HG02623 (cell line): ENCODE measurements around the gene OR10P1.
"Not testable (repeated sequence)": the region's sequence is repeated elsewhere in the genome, so short reads cannot be mapped to it uniquely, and the experiment has no call there.

ENCODE experiments used
- ATAC-seq: cut with Tn5 transposase; IDR thresholded peaks from one replicate; pipeline ENCODE4 v1.9.1; 2021; ENCODE audit warnings: moderate library complexity; ENCODE audit not compliant: unreplicated experiment

Gene OR10P1

GRCh38 chr12:55650620-55651298 is 14.1 kb downstream of the OR10P1 start:
- not testable (repeated sequence) for ATAC-seq

- no peak for ATAC-seq
These were observed 14.6 kb downstream of the OR10P1 start for GRCh38 chr12:55651299-55651683.

- ATAC-seq = no peak
These were observed 15.7 kb downstream of the OR10P1 start for GRCh38 chr12:55652352-55652751.

GRCh38 chr12:55653031-55653430 is 16.3 kb downstream of the OR10P1 start:
- ATAC-seq = no peak

- ATAC-seq = no peak
These were observed 18.0 kb downstream of the OR10P1 start for GRCh38 chr12:55654511-55655214.

- no peak for ATAC-seq
These were observed 20.5 kb downstream of the OR10P1 start for GRCh38 chr12:55657212-55657611.

- ATAC-seq = no peak
These were observed 21.5 kb downstream of the OR10P1 start for GRCh38 chr12:55658212-55658611.

- no peak for ATAC-seq
These were observed 22.1 kb downstream of the OR10P1 start for GRCh38 chr12:55658635-55659391.

GRCh38 chr12:55659486-55660385 is 23.0 kb downstream of the OR10P1 start:
- ATAC-seq = no peak

- ATAC-seq = no peak
These were observed 26.7 kb downstream of the OR10P1 start for GRCh38 chr12:55663391-55663790.

- no peak for ATAC-seq
These were observed 28.1 kb downstream of the OR10P1 start for GRCh38 chr12:55664826-55665225.

- no peak for ATAC-seq
These were observed 29.8 kb downstream of the OR10P1 start for GRCh38 chr12:55666508-55666907.

- ATAC-seq = no peak
These were observed 33.6 kb downstream of the OR10P1 start for GRCh38 chr12:55670276-55670675.

GRCh38 chr12:55671746-55672145 is 35.1 kb downstream of the OR10P1 start:
- ATAC-seq = no peak

GRCh38 chr12:55673638-55674037 is 36.9 kb downstream of the OR10P1 start:
- ATAC-seq = peak; percentile 96

GRCh38 chr12:55675666-55676065 is 39.0 kb downstream of the OR10P1 start:
- no peak for ATAC-seq

GRCh38 chr12:55676707-55677106 is 40.0 kb downstream of the OR10P1 start:
- ATAC-seq = no peak

GRCh38 chr12:55679691-55680090 is 43.0 kb downstream of the OR10P1 start:
- no peak for ATAC-seq

- ATAC-seq = no peak
These were observed 44.7 kb downstream of the OR10P1 start for GRCh38 chr12:55681142-55682077.
